Transverse colon (tissue), 4 donors: ENCODE data around the gene CD7. TPM values are rescaled to one million over a fixed set of nuclear protein-coding genes. Genes with fewer than 3 reads are reported as not detected.

Experiments used
- DNase-seq: peaks from one replicate; pipeline ENCODE4 v3.0.0-alpha.2; 2019
- H3K27ac ChIP-seq, 4 donors: fragments of 200-600 bp; sonication (generic); 2 replicates each; pipeline ENCODE4 v1.5.1; 2016 to 2018; ENCODE audit warnings: inconsistent platforms in 4 of 4
- H3K27me3 ChIP-seq: fragments of 200-600 bp; sonication (generic); 2 replicates; pipeline ENCODE4 v1.5.1; 2017; ENCODE audit warnings: inconsistent platforms
- H3K36me3 ChIP-seq, 4 donors: fragments of 200-600 bp; sonication (generic); 2 replicates each; pipeline ENCODE4 v1.5.1; 2017 to 2019; ENCODE audit warnings: inconsistent platforms in 4 of 4
- H3K4me1 ChIP-seq, 4 donors: fragments of 200-600 bp; sonication (generic); 2 replicates each; pipeline ENCODE4 v1.5.1; 2017 to 2020; ENCODE audit warnings: inconsistent platforms in 4 of 4
- H3K4me3 ChIP-seq, 4 donors: fragments of 200-600 bp; sonication (generic); 1 replicate in 1 of 4; 2 replicates in 3 of 4; pipeline versions ENCODE4 v1.5.1 to v1.6.1; 2017 to 2019; ENCODE audit warnings: inconsistent platforms in 4 of 4
- H3K9me3 ChIP-seq, 2 donors: fragments of 200-600 bp; sonication (generic); 2 replicates each; pipeline ENCODE4 v1.5.1; 2017 to 2019; ENCODE audit warnings: inconsistent platforms in 2 of 2
- EP300 ChIP-seq: sonication (generic); formaldehyde crosslinking; IDR thresholded peaks from one replicate; pipeline ENCODE4 v1.6.1; 2017; ENCODE audit warnings: antibody characterized with exemption, low read depth
- POLR2A ChIP-seq: fragments of 450-650 bp; IDR thresholded peaks from one replicate; pipeline ENCODE4 v1.6.1; 2016; ENCODE audit warnings: antibody characterized with exemption, mild to moderate bottlenecking, moderate library complexity
- POLR2AphosphoS5 ChIP-seq, 3 donors: sonication (generic); formaldehyde crosslinking; IDR thresholded peaks; one replicate each; pipeline ENCODE4 v1.6.1; 2016; ENCODE audit warnings: antibody characterized with exemption in 3 of 3
- WGBS, 2 donors: methylation state at CpG; one replicate each; pipeline ENCODE4 v1.1.5; 2018; ENCODE audit warnings: low coverage in 1 of 2; 5-methylcytosine and 5-hydroxymethylcytosine counted together
- in situ Hi-C, 4 donors: fragments of 200-750 bp; cut with MboI; loops; one replicate each; pipeline versions ENCODE4 v1.15.0 to v1.15.1; 2017; ENCODE audit warnings: low sequenced_read_pairs in 3 of 4, low pct_ligation_motif_present in 1 of 4, low pct_unique_long_range_greater_than_20kb in 1 of 4
- intact Hi-C: fragments of 100-400 bp; cut with DNase I; formaldehyde crosslinking; loops from one replicate; pipeline ENCODE4 v1.15.1; 2023; ENCODE audit warnings: low total_unique reads
- total RNA-seq, 4 donors: library from RNA; depleted of rRNA; stranded (reverse); fragments of >200 nt; gene quantifications; one replicate each; pipeline ENCODE4 v1.1.0, GENCODE V29; 2016
- TF ChIP-seq, protein P1 (sequence below), 5 experiments: fragments of 200-600 bp in 3 of 5; fragments of 450-650 bp in 2 of 5; sonication (generic) in 3 of 5; IDR thresholded peaks; 1 replicate in 2 of 5; 2 replicates in 3 of 5; pipeline ENCODE4 v1.5.1; 2016 to 2017; ENCODE audit warnings: antibody characterized with exemption in 5 of 5, inconsistent platforms in 3 of 5, mild to moderate bottlenecking in 2 of 5, moderate library complexity in 1 of 5

The CD7 gene
- total RNA-seq, 4 donors from 2014 or later, result 6.1 to 9.7 (median 7.4) TPM

DNA sequence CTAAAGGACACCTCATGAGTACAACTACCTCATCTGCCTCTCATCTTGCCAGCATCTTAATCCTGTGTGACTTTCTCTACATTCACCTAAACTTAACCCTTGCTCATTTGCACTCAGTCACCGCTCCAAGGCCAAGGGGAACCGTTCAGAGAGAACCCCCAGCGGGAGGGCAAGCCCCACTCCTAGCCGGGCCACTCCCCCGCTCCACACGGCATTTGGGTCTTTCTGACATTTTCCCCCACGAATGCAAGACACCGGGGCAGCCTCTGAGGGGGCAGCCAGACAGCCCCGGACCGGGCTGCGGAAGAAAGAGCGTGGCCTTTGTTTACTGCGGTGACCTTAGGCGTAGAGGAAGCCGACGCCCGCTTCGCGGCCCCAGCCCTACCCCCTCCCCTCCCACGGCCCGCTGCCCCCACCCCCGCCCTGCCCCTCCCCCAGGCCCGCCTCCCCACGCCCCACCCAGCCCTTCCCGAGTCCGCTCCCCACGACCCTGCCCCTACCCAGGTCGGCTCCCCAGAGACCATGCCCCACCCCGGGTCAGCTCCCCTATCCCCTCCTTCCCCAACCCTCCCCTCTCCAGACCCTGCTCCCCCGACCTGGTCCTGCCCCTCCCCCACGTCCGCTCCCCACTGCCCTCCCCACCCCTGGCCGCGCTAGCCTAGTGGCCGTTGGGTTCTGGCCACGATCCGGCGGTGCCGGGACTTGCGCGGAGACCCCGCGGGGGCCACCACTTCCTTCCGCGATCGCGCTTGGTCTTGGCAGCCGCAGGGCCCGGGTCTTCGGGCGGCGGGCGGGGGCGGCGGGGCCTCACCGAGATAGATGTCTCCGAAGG, 44.7 kb downstream of the CD7 start:
- TF ChIP-seq EP300 (no peak), POLR2A (peak; percentile 7), POLR2AphosphoS5 (IDR thresholded peaks at IDR 0.05) (peak in 1 of 3 donors; percentile 7)
- TF ChIP-seq, protein P1, sequence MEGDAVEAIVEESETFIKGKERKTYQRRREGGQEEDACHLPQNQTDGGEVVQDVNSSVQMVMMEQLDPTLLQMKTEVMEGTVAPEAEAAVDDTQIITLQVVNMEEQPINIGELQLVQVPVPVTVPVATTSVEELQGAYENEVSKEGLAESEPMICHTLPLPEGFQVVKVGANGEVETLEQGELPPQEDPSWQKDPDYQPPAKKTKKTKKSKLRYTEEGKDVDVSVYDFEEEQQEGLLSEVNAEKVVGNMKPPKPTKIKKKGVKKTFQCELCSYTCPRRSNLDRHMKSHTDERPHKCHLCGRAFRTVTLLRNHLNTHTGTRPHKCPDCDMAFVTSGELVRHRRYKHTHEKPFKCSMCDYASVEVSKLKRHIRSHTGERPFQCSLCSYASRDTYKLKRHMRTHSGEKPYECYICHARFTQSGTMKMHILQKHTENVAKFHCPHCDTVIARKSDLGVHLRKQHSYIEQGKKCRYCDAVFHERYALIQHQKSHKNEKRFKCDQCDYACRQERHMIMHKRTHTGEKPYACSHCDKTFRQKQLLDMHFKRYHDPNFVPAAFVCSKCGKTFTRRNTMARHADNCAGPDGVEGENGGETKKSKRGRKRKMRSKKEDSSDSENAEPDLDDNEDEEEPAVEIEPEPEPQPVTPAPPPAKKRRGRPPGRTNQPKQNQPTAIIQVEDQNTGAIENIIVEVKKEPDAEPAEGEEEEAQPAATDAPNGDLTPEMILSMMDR (IDR thresholded peaks at IDR 0.05), result no peak
- H3K27ac ChIP-seq, result peak overlapping the region; percentile 96 to 100 (median 98)
- in situ Hi-C loops (no loop called here), intact Hi-C loops (no loop called here)
- H3K36me3 ChIP-seq, result peaks cover 0 to 7% (median 0%) of the 10 kb centered on the region in 4 donors
- no peaks in the 10 kb centered on the region for H3K27me3 ChIP-seq
- WGBS, 2 donors, result 0% methylated on average over 1 to 17 of the region's 57 CpGs
- peak overlapping the region; percentile 71 to 95 (median 86) for H3K4me3 ChIP-seq
- DNase-seq, result peak; percentile 58
- no peaks in the 10 kb centered on the region for H3K9me3 ChIP-seq
- peaks cover 47 to 61% (median 56%) of the 10 kb centered on the region in 4 donors for H3K4me1 ChIP-seq

GRCh38 chr17:82271401-82271800, 46.0 kb downstream of the CD7 start:
- TF ChIP-seq, protein P1 (IDR thresholded peaks at IDR 0.05), result no peak
- no peak for TF ChIP-seq POLR2AphosphoS5 (IDR thresholded peaks at IDR 0.05)
- TF ChIP-seq EP300, result no peak
- no peak for TF ChIP-seq POLR2A
- no peak overlapping the region for H3K4me3 ChIP-seq
- H3K4me1 ChIP-seq, result peaks cover 56 to 74% (median 68%) of the 10 kb centered on the region in 4 donors
- in situ Hi-C loops, result no loop called here
- WGBS, 2 donors, result 84% methylated on average over 6 of the region's 6 CpGs; no CpG with 5 or more reads in 1 of the 2 donors
- no peak for DNase-seq
- H3K36me3 ChIP-seq, result peaks cover 0 to 7% (median 0%) of the 10 kb centered on the region in 4 donors
- H3K9me3 ChIP-seq, result no peaks in the 10 kb centered on the region
- no peaks in the 10 kb centered on the region for H3K27me3 ChIP-seq
- intact Hi-C loops, result no loop called here
- H3K27ac ChIP-seq, result peak overlapping the region; percentile 96 to 100 (median 98)

- DNase-seq, result no peak
- TF ChIP-seq POLR2A, result no peak
- TF ChIP-seq POLR2AphosphoS5 (IDR thresholded peaks at IDR 0.05), result no peak
- TF ChIP-seq EP300, result no peak
- intact Hi-C loops, result no loop called here
- Histone ChIP-seq H3K27me3 (no peaks in the 10 kb centered on the region), H3K9me3 (no peaks in the 10 kb centered on the region), H3K4me3 (no peak overlapping the region), H3K27ac (peak overlapping the region; percentile 96 to 100 (median 98)), H3K36me3 (peaks cover 0 to 8% (median 0%) of the 10 kb centered on the region in 4 donors), H3K4me1 (peaks cover 56 to 82% (median 73%) of the 10 kb centered on the region in 4 donors)
- 81 to 90% methylated on average over 6 to 12 of the region's 12 CpGs for WGBS, 2 donors
- in situ Hi-C loops, result no loop called here
These were observed 46.8 kb downstream of the CD7 start for GRCh38 chr17:82270651-82271050.

DNA sequence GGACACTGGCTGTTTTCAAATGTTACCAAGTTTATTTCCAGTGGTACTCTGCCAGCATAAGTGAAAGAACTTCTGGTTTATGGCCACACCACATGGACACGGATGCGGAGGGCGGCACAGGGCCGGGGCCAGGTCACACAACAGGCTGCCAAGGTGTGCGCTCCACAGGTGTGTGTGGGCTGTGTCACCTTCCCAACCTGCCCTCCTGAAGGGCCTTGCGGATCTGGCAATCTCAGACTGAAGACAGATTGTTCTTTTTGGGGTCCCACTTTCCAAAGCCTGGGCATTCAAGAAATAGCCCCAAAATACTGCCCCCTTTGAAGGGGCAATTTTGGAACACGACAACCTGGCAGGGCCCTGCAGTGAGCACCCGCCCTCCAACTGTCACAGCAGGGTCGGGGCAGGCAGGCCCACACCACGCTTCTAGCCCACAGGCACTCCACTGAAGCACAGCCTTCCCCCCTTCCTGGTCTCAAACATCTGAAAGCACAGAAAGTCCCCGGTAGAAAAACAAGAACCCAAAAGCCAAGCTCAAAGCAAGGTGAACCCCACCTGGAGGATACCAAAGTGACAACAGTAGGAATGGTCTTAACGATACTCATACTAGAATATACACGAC, 47.4 kb downstream of the CD7 start:
- 75 to 80% methylated on average over 1 to 13 of the region's 13 CpGs for WGBS, 2 donors
- intact Hi-C loops, result no loop called here
- Histone ChIP-seq H3K4me1 (peaks cover 56 to 82% (median 73%) of the 10 kb centered on the region in 4 donors), H3K4me3 (no peak overlapping the region), H3K9me3 (no peaks in the 10 kb centered on the region), H3K36me3 (peaks cover 0 to 15% (median 3%) of the 10 kb centered on the region in 4 donors), H3K27ac (peak overlapping the region; percentile 96 to 100 (median 98)), H3K27me3 (no peaks in the 10 kb centered on the region)
- TF ChIP-seq EP300 (no peak), POLR2AphosphoS5 (IDR thresholded peaks at IDR 0.05) (no peak), POLR2A (no peak)
- TF ChIP-seq, protein P1 (IDR thresholded peaks at IDR 0.05), result no peak
- no peak for DNase-seq
- in situ Hi-C loops, result no loop called here
